Mesenchymal stem cell (in vitro differentiated cells and primary cell): ENCODE measurements around the gene ABT1.
A peak's percentile ranks its signal among the peaks of the same experiment; 100 is the strongest.

Experiments
- DNase-seq: peaks from one replicate; pipeline ENCODE4 v3.0.0-alpha.2; 2013
- H2AFZ ChIP-seq: one replicate; pipeline ENCODE4 v1.6.1; 2013; ENCODE audit warnings: low read depth, mild to moderate bottlenecking, control low read depth, inconsistent platforms, low read length, moderate library complexity
- H2AK5ac ChIP-seq: 2 replicates; pipeline ENCODE4 v1.6.1; 2013; ENCODE audit warnings: low read length, moderate library complexity, mild to moderate bottlenecking, inconsistent platforms; ENCODE audit not compliant: severe bottlenecking
- H2BK120ac ChIP-seq: one replicate; pipeline ENCODE4 v1.6.1; 2013; ENCODE audit warnings: low read depth, mild to moderate bottlenecking, inconsistent platforms, low read length, moderate library complexity
- H2BK12ac ChIP-seq, 2 experiments: one replicate each; pipeline ENCODE4 v1.6.1; 2013; ENCODE audit warnings: inconsistent platforms in 2 of 2, low read length in 2 of 2, mild to moderate bottlenecking in 2 of 2, moderate library complexity in 2 of 2, control low read depth in 1 of 2
- H2BK15ac ChIP-seq: one replicate; pipeline ENCODE4 v1.6.1; 2013; ENCODE audit warnings: mild to moderate bottlenecking, low read depth, inconsistent platforms; ENCODE audit not compliant: poor library complexity, severe bottlenecking
- H2BK5ac ChIP-seq: 2 replicates; pipeline ENCODE4 v1.6.1; 2013; ENCODE audit warnings: low read depth, mild to moderate bottlenecking, low read length, control low read depth, inconsistent platforms; ENCODE audit not compliant: poor library complexity, severe bottlenecking
- H3K14ac ChIP-seq, 2 experiments: one replicate each; pipeline ENCODE4 v1.6.1; 2013; ENCODE audit warnings: inconsistent platforms in 2 of 2, low read length in 2 of 2, control low read depth in 1 of 2, mild to moderate bottlenecking in 1 of 2, moderate library complexity in 1 of 2
- H3K18ac ChIP-seq, 2 experiments: one replicate each; pipeline ENCODE4 v1.6.1; 2013; ENCODE audit warnings: inconsistent platforms in 2 of 2, low read length in 2 of 2, control low read depth in 1 of 2, low read depth in 1 of 2, mild to moderate bottlenecking in 1 of 2
- H3K23ac ChIP-seq, 2 experiments: one replicate each; pipeline ENCODE4 v1.6.1; 2013; ENCODE audit warnings: inconsistent platforms in 2 of 2, low read length in 2 of 2, mild to moderate bottlenecking in 2 of 2, moderate library complexity in 2 of 2, control low read depth in 1 of 2
- H3K27ac ChIP-seq: 2 replicates; pipeline ENCODE4 v1.5.1; 2013; ENCODE audit warnings: mild to moderate bottlenecking, moderate library complexity, low read length, control low read depth, inconsistent platforms; ENCODE audit not compliant: poor library complexity, severe bottlenecking
- H3K27me3 ChIP-seq, 2 experiments: 2 replicates each; pipeline versions ENCODE4 v1.6.1 to v1.7.0; 2013; ENCODE audit warnings: low read length in 2 of 2, mild to moderate bottlenecking in 2 of 2, moderate library complexity in 2 of 2, control low read depth in 1 of 2, inconsistent platforms in 1 of 2; ENCODE audit not compliant: control insufficient read depth in 1 of 2, insufficient read depth in 1 of 2
- H3K36me3 ChIP-seq, 2 experiments: 2 replicates each; pipeline versions ENCODE4 v1.6.1 to v1.7.0; 2013; ENCODE audit warnings: low read length in 2 of 2, control low read depth in 1 of 2, inconsistent platforms in 1 of 2, low read depth in 1 of 2, mild to moderate bottlenecking in 1 of 2; ENCODE audit not compliant: insufficient read depth in 2 of 2, control insufficient read depth in 1 of 2
- H3K4ac ChIP-seq, 2 experiments: one replicate each; pipeline ENCODE4 v1.6.1; 2013; ENCODE audit warnings: inconsistent platforms in 2 of 2, low read length in 2 of 2, mild to moderate bottlenecking in 2 of 2, moderate library complexity in 2 of 2, control low read depth in 1 of 2, low read depth in 1 of 2
- H3K4me1 ChIP-seq: 2 replicates; pipeline ENCODE4 v1.6.1; 2013; ENCODE audit warnings: low read depth, low read length, control low read depth; ENCODE audit not compliant: control insufficient read depth, insufficient read depth
- H3K4me2 ChIP-seq: 2 replicates; pipeline ENCODE4 v1.6.1; 2013; ENCODE audit warnings: low read length, mild to moderate bottlenecking, inconsistent platforms; ENCODE audit not compliant: poor library complexity, severe bottlenecking
- H3K4me3 ChIP-seq, 2 experiments: 2 replicates each; pipeline versions ENCODE4 v1.5.1 to v1.7.0; 2013; ENCODE audit warnings: low read length in 2 of 2, mild to moderate bottlenecking in 2 of 2, control low read depth in 1 of 2, low read depth in 1 of 2; ENCODE audit not compliant: insufficient read depth in 1 of 2
- H3K79me1 ChIP-seq: replicated peaks from 2 replicates; pipeline ENCODE4 v1.6.1; 2013; ENCODE audit warnings: mild to moderate bottlenecking, control low read depth, low read length, inconsistent platforms; ENCODE audit not compliant: poor library complexity, severe bottlenecking
- H3K9ac ChIP-seq: 2 replicates; pipeline ENCODE4 v1.7.0; 2013; ENCODE audit warnings: mild to moderate bottlenecking, low read length, moderate library complexity
- H3K9me3 ChIP-seq: 2 replicates; pipeline ENCODE4 v1.7.0; 2013; ENCODE audit warnings: mild to moderate bottlenecking, low read length; ENCODE audit not compliant: control insufficient read depth
- H4K8ac ChIP-seq: one replicate; pipeline ENCODE4 v1.6.1; 2013; ENCODE audit warnings: inconsistent platforms, mild to moderate bottlenecking, low read length, moderate library complexity
- H4K91ac ChIP-seq: one replicate; pipeline ENCODE4 v1.6.1; 2013; ENCODE audit warnings: mild to moderate bottlenecking, low read length, inconsistent platforms
- WGBS: methylation state at CpG from one replicate; pipeline ENCODE4 v1.1.7; 2013; ENCODE audit warnings: mixed read lengths; 5-methylcytosine and 5-hydroxymethylcytosine counted together

Gene ABT1

GRCh38 chr6:26570027-26570809, 26.5 kb upstream of the ABT1 start:
- H2BK12ac ChIP-seq: no peak overlapping the region
- H2BK15ac ChIP-seq: no peak overlapping the region
- no peak overlapping the region for H3K27ac ChIP-seq
- no peak overlapping the region for H2BK5ac ChIP-seq
- H4K91ac ChIP-seq: no peak overlapping the region
- 92% methylated on average over 18 of the region's 21 CpGs for WGBS
- H3K4me3 ChIP-seq: no peak overlapping the region
- no peaks in the 10 kb centered on the region for H3K79me1 ChIP-seq
- no peak overlapping the region for H3K4me2 ChIP-seq
- no peak overlapping the region for H4K8ac ChIP-seq
- no peaks in the 10 kb centered on the region for H3K36me3 ChIP-seq
- no peak overlapping the region for H2AK5ac ChIP-seq
- no peaks in the 10 kb centered on the region for H3K9me3 ChIP-seq
- no peak overlapping the region for H3K9ac ChIP-seq
- H3K23ac ChIP-seq: no peak overlapping the region
- no peak overlapping the region for H2AFZ ChIP-seq
- DNase-seq: no peak
- H2BK120ac ChIP-seq: no peak overlapping the region
- H3K14ac ChIP-seq: no peak overlapping the region
- H3K4me1 ChIP-seq: no peaks in the 10 kb centered on the region
- no peaks in the 10 kb centered on the region for H3K27me3 ChIP-seq
- H3K18ac ChIP-seq: no peak overlapping the region
- no peak overlapping the region for H3K4ac ChIP-seq

GRCh38 chr6:26571592-26572296, 25.0 kb upstream of the ABT1 start:
- no peak overlapping the region for H2BK15ac ChIP-seq
- H3K36me3 ChIP-seq: no peaks in the 10 kb centered on the region
- no peak overlapping the region for H3K23ac ChIP-seq
- H3K14ac ChIP-seq: no peak overlapping the region
- no peak overlapping the region for H2BK120ac ChIP-seq
- 9% methylated on average over 22 of the region's 24 CpGs for WGBS
- H3K4ac ChIP-seq: peak overlapping the region in 1 of 2 experiments; percentile 21
- H3K27me3 ChIP-seq: no peaks in the 10 kb centered on the region
- H3K27ac ChIP-seq: peak overlapping the region; percentile 82
- H3K4me1 ChIP-seq: no peaks in the 10 kb centered on the region
- peak overlapping the region in 1 of 2 experiments; percentile 42 for H2BK12ac ChIP-seq
- peak overlapping the region in 1 of 2 experiments; percentile 74 for H3K18ac ChIP-seq
- H4K8ac ChIP-seq: no peak overlapping the region
- H2AK5ac ChIP-seq: no peak overlapping the region
- H3K79me1 ChIP-seq: no peaks in the 10 kb centered on the region
- H2AFZ ChIP-seq: peak overlapping the region; percentile 73
- peak overlapping the region; percentile 77 for H3K4me2 ChIP-seq
- H3K4me3 ChIP-seq: peak overlapping the region; percentile 56 to 90
- H3K9ac ChIP-seq: peak overlapping the region; percentile 93
- H4K91ac ChIP-seq: peak overlapping the region; percentile 35
- no peak overlapping the region for H2BK5ac ChIP-seq
- no peaks in the 10 kb centered on the region for H3K9me3 ChIP-seq
- peak; percentile 94 for DNase-seq

DNA sequence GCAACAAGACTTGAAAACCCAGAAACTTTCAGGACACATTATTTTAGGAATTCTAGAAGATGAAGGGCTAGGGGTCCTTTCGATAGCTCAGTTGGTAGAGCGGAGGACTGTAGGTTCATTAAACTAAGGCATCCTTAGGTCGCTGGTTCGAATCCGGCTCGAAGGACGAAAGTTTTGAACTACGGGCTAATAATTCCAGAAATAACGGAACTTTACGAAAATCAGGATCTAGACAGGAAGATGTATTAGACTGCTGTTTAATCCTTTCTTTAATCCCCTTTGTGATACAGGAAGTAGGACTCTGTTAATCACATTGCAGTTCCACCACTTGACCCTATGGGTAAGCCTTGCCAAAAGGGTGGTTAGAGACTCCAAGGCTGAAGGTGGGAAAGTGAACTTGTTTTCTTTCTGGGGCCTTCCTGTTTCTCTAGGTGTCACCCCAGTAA, 21.2 kb upstream of the ABT1 start:
- DNase-seq: no peak
- Histone ChIP-seq H3K23ac (no peak overlapping the region), H4K91ac (no peak overlapping the region), H3K27ac (no peak overlapping the region), H3K27me3 (no peaks in the 10 kb centered on the region), H2BK15ac (no peak overlapping the region), H3K4me1 (peaks cover 2% of the 10 kb centered on the region), H3K9me3 (peaks cover 3% of the 10 kb centered on the region), H2AK5ac (no peak overlapping the region), H4K8ac (no peak overlapping the region), H3K36me3 (no peaks in the 10 kb centered on the region), H3K4ac (no peak overlapping the region), H3K79me1 (no peaks in the 10 kb centered on the region), H2BK12ac (no peak overlapping the region), H3K4me3 (no peak overlapping the region), H2BK120ac (no peak overlapping the region), H2AFZ (no peak overlapping the region), H3K4me2 (no peak overlapping the region), H3K14ac (no peak overlapping the region), H3K9ac (no peak overlapping the region), H3K18ac (no peak overlapping the region), H2BK5ac (no peak overlapping the region)
- WGBS: 28% methylated on average over 5 of the region's 10 CpGs

GRCh38 chr6:26576407-26576843, 20.3 kb upstream of the ABT1 start:
- H3K36me3 ChIP-seq: no peaks in the 10 kb centered on the region

More at GRCh38 chr6:26576407-26576843, 20.3 kb upstream of the ABT1 start:
- no peak overlapping the region for H3K4me2 ChIP-seq
- H3K27me3 ChIP-seq: peaks cover 0 to 3% of the 10 kb centered on the region in 2 experiments
- H3K18ac ChIP-seq: no peak overlapping the region
- H2BK15ac ChIP-seq: no peak overlapping the region
- no peak overlapping the region for H2BK12ac ChIP-seq
- H3K9ac ChIP-seq: peak overlapping the region; percentile 67
- H3K4me1 ChIP-seq: peaks cover 2% of the 10 kb centered on the region
- no peak overlapping the region for H2AK5ac ChIP-seq
- DNase-seq: peak; percentile 10
- WGBS: 59% methylated on average over 5 of the region's 7 CpGs
- no peak overlapping the region for H4K8ac ChIP-seq
- H2BK120ac ChIP-seq: no peak overlapping the region
- H3K4me3 ChIP-seq: peak overlapping the region in 1 of 2 experiments; percentile 78
- H3K4ac ChIP-seq: no peak overlapping the region
- H4K91ac ChIP-seq: no peak overlapping the region
- H3K9me3 ChIP-seq: peaks cover 3% of the 10 kb centered on the region
- no peak overlapping the region for H2BK5ac ChIP-seq
- no peak overlapping the region for H3K23ac ChIP-seq
- H2AFZ ChIP-seq: no peak overlapping the region
- H3K27ac ChIP-seq: no peak overlapping the region
- H3K79me1 ChIP-seq: no peaks in the 10 kb centered on the region
- H3K14ac ChIP-seq: no peak overlapping the region
